GM12878 (cell line): ENCODE data around the gene MFAP2. TPM values are rescaled to one million over a fixed set of nuclear protein-coding genes. Genes with fewer than 3 reads are reported as not detected.

ENCODE experiments used
- ATAC-seq: fragments of 200-7000 bp; cut with Tn5 transposase; 3 replicates; pipeline ENCODE4 v1.9.1; 2020; ENCODE audit warnings: mild to moderate bottlenecking, moderate library complexity
- BruUV-seq: library from RNA; stranded (reverse); fragments of 400-500 nt; replicated peaks from 2 replicates; lab custom pipeline; 2021; lab: Mats Ljungman, UMichigan
- CTCF ChIA-PET: fragments of 300-600 bp; sonication (Branson Sonifier 250); formaldehyde crosslinking; extraction: SDS; loops from one replicate; lab custom pipeline; 2021; ENCODE audit warnings: inconsistent platforms; lab: Yijun Ruan, JAX
- POLR2A ChIA-PET: fragments of 350-600 bp; formaldehyde crosslinking; extraction: SDS; loops from one replicate; lab custom pipeline; 2021; ENCODE audit warnings: inconsistent platforms; lab: Charles Lee
- RAD21 ChIA-PET: fragments of 300-600 bp; sonication (Branson Sonifier 250); formaldehyde crosslinking; loops from one replicate; lab custom pipeline; 2023; ENCODE audit warnings: antibody characterized with exemption; ENCODE audit not compliant: unreplicated experiment; lab: Charles Lee
- SMC1A ChIA-PET: fragments of 300-600 bp; sonication (Branson Sonifier 250); formaldehyde crosslinking; loops from one replicate; lab custom pipeline; 2023; ENCODE audit not compliant: unreplicated experiment, uncharacterized antibody; lab: Charles Lee
- DNase-seq: peaks from one replicate; pipeline ENCODE4 v3.0.0-alpha.2; 2011; ENCODE audit warnings: low read depth, low spot score
- FAIRE-seq: peaks from 3 replicates; lab custom pipeline; 2011; peaks lifted over from hg19 to GRCh38; lab: Jason Lieb, UNC
- H2AFZ ChIP-seq: 2 replicates; pipeline ENCODE4 v1.6.0; 2011; ENCODE audit warnings: low read depth, low read length, control low read depth; ENCODE audit not compliant: control insufficient read depth
- H3K27ac ChIP-seq: 2 replicates; pipeline ENCODE4 v1.5.1; 2011; ENCODE audit warnings: control low read depth; ENCODE audit not compliant: control insufficient read depth, insufficient read depth
- H3K27me3 ChIP-seq, 2 experiments: replicated peaks in 1 of 2; 2 replicates each; pipeline versions ENCODE4 v1.6.0 to v1.6.1; 2011; ENCODE audit warnings: low read length in 1 of 2; ENCODE audit not compliant: control insufficient read depth in 2 of 2, insufficient read depth in 2 of 2
- H3K36me3 ChIP-seq, 2 experiments: 2 replicates each; pipeline ENCODE4 v1.5.1; 2011; ENCODE audit warnings: low read length in 1 of 2; ENCODE audit not compliant: control insufficient read depth in 2 of 2, insufficient read depth in 2 of 2
- H3K4me1 ChIP-seq: 2 replicates; pipeline ENCODE4 v1.6.1; 2011; ENCODE audit warnings: mild to moderate bottlenecking, low read length, moderate library complexity, mixed read lengths; ENCODE audit not compliant: control insufficient read depth, insufficient read depth
- H3K4me2 ChIP-seq: 2 replicates; pipeline ENCODE4 v1.6.0; 2011; ENCODE audit warnings: control low read depth; ENCODE audit not compliant: control insufficient read depth, insufficient read depth
- H3K4me3 ChIP-seq: fragments of 200-600 bp; sonication (generic); 2 replicates; pipeline ENCODE4 v1.5.1; 2016
- H3K79me2 ChIP-seq: 2 replicates; pipeline ENCODE4 v1.6.0; 2011; ENCODE audit warnings: low read length; ENCODE audit not compliant: control insufficient read depth, insufficient read depth
- H3K9ac ChIP-seq: 2 replicates; pipeline ENCODE4 v1.8.0; 2011; ENCODE audit warnings: low read length, control low read depth, mixed read lengths; ENCODE audit not compliant: control insufficient read depth, insufficient read depth
- H3K9me3 ChIP-seq: replicated peaks from 3 replicates; pipeline ENCODE4 v1.5.1; 2011; ENCODE audit warnings: mild to moderate bottlenecking, low read length; ENCODE audit not compliant: control insufficient read depth, insufficient read depth
- H4K20me1 ChIP-seq: 2 replicates; pipeline ENCODE4 v1.6.0; 2011; ENCODE audit not compliant: control insufficient read depth, insufficient read depth
- ATF3 ChIP-seq: IDR thresholded peaks from 2 replicates; pipeline ENCODE4 v1.6.1; 2011; ENCODE audit warnings: low read depth, mild to moderate bottlenecking, low read length, moderate library complexity, borderline replicate concordance; ENCODE audit errors: extremely low read depth
- BCL11A ChIP-seq: IDR thresholded peaks from 2 replicates; pipeline ENCODE4 v1.6.1; 2011; ENCODE audit warnings: low read depth, low read length
- CREB1 ChIP-seq: IDR thresholded peaks from 2 replicates; pipeline ENCODE4 v1.6.1; 2012; ENCODE audit warnings: low read depth, mild to moderate bottlenecking, inconsistent platforms
- EZH2 ChIP-seq: IDR thresholded peaks from 2 replicates; pipeline ENCODE4 v1.6.1; 2012; ENCODE audit warnings: low read depth, mild to moderate bottlenecking, control low read depth, inconsistent platforms, low read length, borderline replicate concordance; ENCODE audit not compliant: control insufficient read depth
- HDAC6 ChIP-seq: fragments of 200-600 bp; sonication (generic); IDR thresholded peaks from one replicate; pipeline ENCODE4 v1.8.0; 2017; ENCODE audit warnings: antibody characterized with exemption; ENCODE audit not compliant: unreplicated experiment
- MTA2 ChIP-seq: fragments of 450-650 bp; IDR thresholded peaks from 2 replicates; pipeline ENCODE4 v1.6.1; 2016; ENCODE audit warnings: low read depth, mild to moderate bottlenecking, moderate library complexity
- NFYA ChIP-seq: IDR thresholded peaks from 2 replicates; pipeline ENCODE4 v1.6.1; 2011; ENCODE audit warnings: low read depth, mild to moderate bottlenecking, low read length, improper control_type of control experiment, borderline replicate concordance
- NR2F1 ChIP-seq: fragments of 450-650 bp; conservative IDR thresholded peaks from 2 replicates; pipeline ENCODE4 v1.6.1; 2017; ENCODE audit warnings: mild to moderate bottlenecking
- PAX5 ChIP-seq: IDR thresholded peaks from 2 replicates; pipeline ENCODE4 v1.6.1; 2011; ENCODE audit warnings: low read depth, low read length, borderline replicate concordance
- RELA ChIP-seq: fragments of 450-650 bp; IDR thresholded peaks from 2 replicates; pipeline ENCODE4 v1.8.0; 2014; ENCODE audit warnings: borderline replicate concordance; ENCODE audit not compliant: partially characterized antibody
- ZBTB11 ChIP-seq: fragments of 450-650 bp; formaldehyde crosslinking; IDR thresholded peaks from 2 replicates; pipeline ENCODE4 v1.5.0; 2022; ENCODE audit warnings: mild to moderate bottlenecking, missing genetic modification characterization
- WGBS: methylation state at CpG from one replicate; pipeline ENCODE4 v1.1.6; 2016; ENCODE audit warnings: low lambda C conversion rate; ENCODE audit not compliant: insufficient replicate concordance, insufficient coverage; ENCODE audit errors: missing lambda C conversion rate; 5-methylcytosine and 5-hydroxymethylcytosine counted together
- in situ Hi-C: fragments of 300-500 bp; cut with MboI; formaldehyde crosslinking; loops from 9 replicates; pipeline ENCODE4 v1.14.3; 2018; ENCODE audit warnings: mixed read lengths
- intact Hi-C: fragments of 100-400 bp; cut with micrococcal nuclease; formaldehyde crosslinking; loops from one replicate; pipeline ENCODE4 v1.14.2; 2022; ENCODE audit not compliant: unreplicated experiment
- polyA plus RNA-seq, 11 experiments: library from polyadenylated mRNA; depleted of rRNA in 4 of 11; unstranded in 6 of 11; stranded (reverse) in 5 of 11; fragments of >200 nt; fragmentation: Nextera tagmentation in 4 of 11; fragmentation: Illumina TruSeq in 1 of 11; extraction: Ambion mirVana in 4 of 11; extraction: Trizol in 1 of 11; gene quantifications; 1 replicate in 1 of 11; 2 replicates in 10 of 11; pipeline versions ENCODE4 v1.2.1 to v1.2.3, GENCODE V29; 2011 to 2016; ENCODE audit warnings: inconsistent platforms in 2 of 11, missing spikeins in 2 of 11, low read depth in 1 of 11
- total RNA-seq, 4 experiments: library from RNA; depleted of rRNA in 3 of 4; stranded (reverse); fragments of >200 nt in 3 of 4; fragmentation: Illumina TruSeq in 1 of 4; extraction: Trizol in 1 of 4; gene quantifications; 2 replicates each; pipeline versions ENCODE4 v1.2.1 to v1.2.3, GENCODE V29; 2013 to 2021
- TF ChIP-seq, protein P1 (sequence below): IDR thresholded peaks from 2 replicates; pipeline ENCODE4 v1.6.1; 2011; ENCODE audit warnings: borderline replicate concordance, low read depth, mild to moderate bottlenecking, moderate library complexity, mixed read lengths, low read length; ENCODE audit not compliant: insufficient read depth; ENCODE audit errors: extremely low read length

MFAP2 gene
- total and polyA plus RNA-seq, 10 of the 15 experiments (the other 5 are each of a cell fraction or from before 2014, with no cell fraction given) = 0.16 TPM; not detected in 9

GRCh38 chr1:16969057-16969611 lies 11.3 kb downstream of the MFAP2 start:
- ATAC-seq = no peak
- no peaks in the 10 kb centered on the region for H3K36me3 ChIP-seq
- no peak overlapping the region for H3K9ac ChIP-seq
- H3K27me3 ChIP-seq = no peaks in the 10 kb centered on the region
- CTCF ChIA-PET = no interaction called here
- in situ Hi-C loops = no loop called here
- no peak overlapping the region for H2AFZ ChIP-seq
- no TSS peak for BruUV-seq
- H3K4me1 ChIP-seq = no peaks in the 10 kb centered on the region
- SMC1A ChIA-PET = no interaction called here
- intact Hi-C loops = no loop called here
- no peak for DNase-seq
- no peak overlapping the region for H3K4me3 ChIP-seq
- POLR2A ChIA-PET = no interaction called here
- no peaks in the 10 kb centered on the region for H4K20me1 ChIP-seq
- TF ChIP-seq HDAC6 (no peak), CREB1 (no peak), NR2F1 (no peak), ATF3 (no peak), EZH2 (no peak), MTA2 (no peak), BCL11A (no peak), ZBTB11 (CRISPR knock-in tag) (no peak), PAX5 (no peak), NFYA (no peak), RELA (no peak)
- TF ChIP-seq, protein P1, sequence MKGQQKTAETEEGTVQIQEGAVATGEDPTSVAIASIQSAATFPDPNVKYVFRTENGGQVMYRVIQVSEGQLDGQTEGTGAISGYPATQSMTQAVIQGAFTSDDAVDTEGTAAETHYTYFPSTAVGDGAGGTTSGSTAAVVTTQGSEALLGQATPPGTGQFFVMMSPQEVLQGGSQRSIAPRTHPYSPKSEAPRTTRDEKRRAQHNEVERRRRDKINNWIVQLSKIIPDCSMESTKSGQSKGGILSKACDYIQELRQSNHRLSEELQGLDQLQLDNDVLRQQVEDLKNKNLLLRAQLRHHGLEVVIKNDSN = no peak
- TF ChIP-seq, all 136 proteins: peak for 0
- Histone ChIP-seq H3K9me3 (no peaks in the 10 kb centered on the region), H3K27ac (no peak overlapping the region), H3K4me2 (no peak overlapping the region), H3K79me2 (no peaks in the 10 kb centered on the region)
- 42% methylated on average over 14 of the region's 14 CpGs for WGBS
- RAD21 ChIA-PET = no interaction called here
- FAIRE-seq = no peak
